CD4-positive, alpha-beta T cell (primary cell): ENCODE results near the gene U2AF2. TPM values are rescaled to one million over a fixed set of nuclear protein-coding genes. Genes with fewer than 3 reads are reported as not detected.
A peak's percentile ranks its signal among the peaks of the same experiment; 100 is the strongest.

Source experiments
- ATAC-seq: fragments of 200-7000 bp; cut with Tn5 transposase; one replicate; pipeline ENCODE4 v1.10.0; 2022; ENCODE audit warnings: mild to moderate bottlenecking; ENCODE audit not compliant: poor library complexity
- CTCF ChIA-PET: fragments of 350-600 bp; sonication (Branson Sonifier 250); formaldehyde crosslinking; loops from one replicate; lab custom pipeline; 2021; ENCODE audit warnings: antibody characterized with exemption, inconsistent platforms; lab: Charles Lee
- POLR2A ChIA-PET: fragments of 350-600 bp; sonication (Branson Sonifier 250); formaldehyde crosslinking; loops from one replicate; lab custom pipeline; 2021; ENCODE audit warnings: antibody characterized with exemption, inconsistent platforms; lab: Charles Lee
- DNase-seq, 14 experiments: peaks; one replicate each; pipeline ENCODE4 v3.0.0-alpha.2; 2013 to 2020; ENCODE audit warnings: mixed read lengths in 2 of 14
- H3K27ac ChIP-seq, 2 donors: one replicate each; pipeline versions ENCODE4 v1.5.1 to v1.7.0; 2013; ENCODE audit warnings: low read length in 2 of 2, low read depth in 1 of 2, mild to moderate bottlenecking in 1 of 2
- H3K27me3 ChIP-seq, 2 experiments: 1 replicate in 1 of 2; 2 replicates in 1 of 2; pipeline versions ENCODE4 v1.6.1 to v1.7.0; 2013; ENCODE audit warnings: low read length in 2 of 2, control low read depth in 1 of 2, mild to moderate bottlenecking in 1 of 2, moderate library complexity in 1 of 2; ENCODE audit not compliant: insufficient read depth in 2 of 2, control insufficient read depth in 1 of 2
- H3K36me3 ChIP-seq: one replicate; pipeline ENCODE4 v1.6.1; 2013; ENCODE audit warnings: low read length, control low read depth; ENCODE audit not compliant: insufficient read depth
- H3K4me1 ChIP-seq: one replicate; pipeline ENCODE4 v1.6.1; 2013; ENCODE audit warnings: low read length, control low read depth; ENCODE audit not compliant: insufficient read depth
- H3K4me3 ChIP-seq: one replicate; pipeline ENCODE4 v1.5.1; 2013; ENCODE audit warnings: mild to moderate bottlenecking, low read length, moderate library complexity
- H3K9me3 ChIP-seq, 2 experiments: 1 replicate in 1 of 2; 2 replicates in 1 of 2; pipeline versions ENCODE4 v1.6.1 to v1.7.0; 2013; ENCODE audit warnings: low read length in 2 of 2, mild to moderate bottlenecking in 2 of 2, control low read depth in 1 of 2, moderate library complexity in 1 of 2; ENCODE audit not compliant: control insufficient read depth in 1 of 2, insufficient read depth in 1 of 2
- H3K27ac Mint-ChIP-seq: one replicate; pipeline ENCODE4 v1.8.0; 2020; ENCODE audit warnings: mixed read lengths
- H3K27me3 Mint-ChIP-seq: one replicate; pipeline ENCODE4 v1.8.0; 2021; ENCODE audit warnings: mixed read lengths
- H3K36me3 Mint-ChIP-seq: one replicate; pipeline ENCODE4 v1.8.0; 2021; ENCODE audit warnings: low read depth, mixed read lengths
- H3K4me1 Mint-ChIP-seq: one replicate; pipeline ENCODE4 v1.8.0; 2021; ENCODE audit warnings: low read depth, mixed read lengths
- H3K4me3 Mint-ChIP-seq: one replicate; pipeline ENCODE4 v1.8.0; 2020; ENCODE audit warnings: mild to moderate bottlenecking, mixed read lengths
- H3K9me3 Mint-ChIP-seq: one replicate; pipeline ENCODE4 v1.8.0; 2020; ENCODE audit warnings: mixed read lengths
- CTCF ChIP-seq: fragments of 200-600 bp; IDR thresholded peaks from one replicate; pipeline ENCODE4 v1.8.0; 2022; ENCODE audit warnings: antibody characterized with exemption, mild to moderate bottlenecking
- intact Hi-C, 2 experiments: fragments of 100-400 bp; cut with DNase I in 1 of 2; cut with micrococcal nuclease in 1 of 2; formaldehyde crosslinking; loops; one replicate each; pipeline versions ENCODE4 v1.15.1 to v1.9.0; 2023 to 2025; cut with DNase I, micrococcal nuclease
- total RNA-seq, 174 experiments: library from RNA in 2 of 174; stranded (reverse) in 2 of 174; gene quantifications; one replicate each; pipeline ENCODE4 v1.2.3 and lab custom pipeline; 2021 to 2026

Gene U2AF2
- total RNA-seq, 2 experiments from 2014 or later = 209 to 212 TPM

GRCh38 chr19:55678121-55678671, 23.4 kb downstream of the U2AF2 start:
- peaks cover 76% of the 10 kb centered on the region for H3K36me3 Mint-ChIP-seq
- intact Hi-C loops = loop anchor here in 1 of 2 experiments (10.0 kb wide), 1 partner anchor 637 kb away; the partner anchor contains the start of gene ZSCAN5A
- Histone ChIP-seq H3K27ac (no peak overlapping the region), H3K4me3 (no peak overlapping the region), H3K9me3 (no peaks in the 10 kb centered on the region), H3K4me1 (peaks cover 63% of the 10 kb centered on the region), H3K27me3 (no peaks in the 10 kb centered on the region), H3K36me3 (peaks cover 60% of the 10 kb centered on the region)
- peak overlapping the region; percentile 90 for H3K27ac Mint-ChIP-seq
- H3K9me3 Mint-ChIP-seq = no peaks in the 10 kb centered on the region
- POLR2A ChIA-PET = no interaction called here
- peak in 3 of 14 experiments; percentile 26 to 54 (median 42) for DNase-seq
- no peak for ATAC-seq
- no peaks in the 10 kb centered on the region for H3K27me3 Mint-ChIP-seq
- peak overlapping the region; percentile 78 for H3K4me3 Mint-ChIP-seq
- H3K4me1 Mint-ChIP-seq = peaks cover 38% of the 10 kb centered on the region
- TF ChIP-seq CTCF = no peak
- CTCF ChIA-PET = no interaction called here

- H3K9me3 Mint-ChIP-seq = no peaks in the 10 kb centered on the region
- no peaks in the 10 kb centered on the region for H3K9me3 ChIP-seq
- CTCF ChIA-PET = no interaction called here
- peaks cover 78% of the 10 kb centered on the region for H3K36me3 Mint-ChIP-seq
- H3K4me3 ChIP-seq = no peak overlapping the region
- ATAC-seq (no peak), DNase-seq (no peak)
- no peak overlapping the region for H3K27ac ChIP-seq
- no peaks in the 10 kb centered on the region for H3K27me3 Mint-ChIP-seq
- peak overlapping the region; percentile 20 for H3K4me3 Mint-ChIP-seq
- H3K4me1 Mint-ChIP-seq = peaks cover 40% of the 10 kb centered on the region
- H3K4me1 ChIP-seq = peaks cover 58% of the 10 kb centered on the region
- POLR2A ChIA-PET = no interaction called here
- intact Hi-C loops = loop anchor here in 1 of 2 experiments (5.0 to 10.0 kb wide), 2 partner anchors 32 to 635 kb away; partner anchors contain the start of genes CCDC106 and ZSCAN5A
- H3K36me3 ChIP-seq = peaks cover 64% of the 10 kb centered on the region
- TF ChIP-seq CTCF = no peak
- no peaks in the 10 kb centered on the region for H3K27me3 ChIP-seq
- H3K27ac Mint-ChIP-seq = peak overlapping the region; percentile 27
Measured at GRCh38 chr19:55679343-55680257, 24.8 kb downstream of the U2AF2 start.

- Histone ChIP-seq H3K4me3 (no peak overlapping the region), H3K27ac (no peak overlapping the region), H3K9me3 (no peaks in the 10 kb centered on the region), H3K27me3 (no peaks in the 10 kb centered on the region), H3K4me1 (peaks cover 56% of the 10 kb centered on the region), H3K36me3 (peaks cover 72% of the 10 kb centered on the region)
- ChIA-PET POLR2A (no interaction called here), CTCF (no interaction called here)
- H3K4me1 Mint-ChIP-seq = peaks cover 40% of the 10 kb centered on the region
- no peaks in the 10 kb centered on the region for H3K9me3 Mint-ChIP-seq
- no peaks in the 10 kb centered on the region for H3K27me3 Mint-ChIP-seq
- H3K27ac Mint-ChIP-seq = no peak overlapping the region
- DNase-seq (no peak), ATAC-seq (no peak)
- no peak for TF ChIP-seq CTCF
- H3K4me3 Mint-ChIP-seq = peak overlapping the region; percentile 20
- H3K36me3 Mint-ChIP-seq = peaks cover 81% of the 10 kb centered on the region
- intact Hi-C loops = loop anchor here in 1 of 2 experiments (5.0 kb wide), 1 partner anchor 33 kb away; the partner anchor contains the start of gene CCDC106
Measured at GRCh38 chr19:55680339-55681130, 25.7 kb downstream of the U2AF2 start.
